Stimulated activated CD4-positive, alpha-beta T cell treated with anti-CD3 and anti-CD28 coated beads, Interleukin-1b, Interleukin-23, amount 100 ng/mL, for 1 hour (primary cell): ENCODE data around the gene RPL3.

ENCODE experiments used
- DNase-seq, 2 donors: peaks; one replicate each; pipeline ENCODE4 v3.0.0-alpha.2; 2020; ENCODE audit warnings: low read depth in 2 of 2

The RPL3 gene

GRCh38 chr22:39282645-39283321 is 36.6 kb downstream of the RPL3 start:
- DNase-seq, result no peak

- no peak for DNase-seq
Measured at GRCh38 chr22:39281126-39281525, 38.3 kb downstream of the RPL3 start.

- no peak for DNase-seq
Measured at GRCh38 chr22:39280250-39280649, 39.2 kb downstream of the RPL3 start.

- DNase-seq, result no peak
Measured at GRCh38 chr22:39279170-39279850, 40.1 kb downstream of the RPL3 start.

GRCh38 chr22:39278040-39278439 is 41.4 kb downstream of the RPL3 start:
- no peak for DNase-seq

- no peak for DNase-seq
Measured at GRCh38 chr22:39277142-39277607, 42.2 kb downstream of the RPL3 start.

GRCh38 chr22:39276440-39277141 is 42.8 kb downstream of the RPL3 start:
- DNase-seq, result no peak

GRCh38 chr22:39275814-39276439 is 43.5 kb downstream of the RPL3 start:
- DNase-seq, result no peak

GRCh38 chr22:39273950-39274887 is 45.2 kb downstream of the RPL3 start:
- DNase-seq, result no peak

- DNase-seq, result no peak
Measured at GRCh38 chr22:39270792-39271191, 48.6 kb downstream of the RPL3 start.

- DNase-seq, result no peak
Measured at GRCh38 chr22:39270280-39270679, 49.1 kb downstream of the RPL3 start.

- no peak for DNase-seq
Measured at GRCh38 chr22:39269095-39269790, 50.2 kb downstream of the RPL3 start.

GRCh38 chr22:39268645-39269044 is 50.8 kb downstream of the RPL3 start:
- no peak for DNase-seq

- no peak for DNase-seq
Measured at GRCh38 chr22:39267974-39268373, 51.4 kb downstream of the RPL3 start.

GRCh38 chr22:39266398-39267030 is 52.9 kb downstream of the RPL3 start:
- no peak for DNase-seq

GRCh38 chr22:39265143-39265886 is 54.1 kb downstream of the RPL3 start:
- no peak for DNase-seq

- DNase-seq, result no peak
Measured at GRCh38 chr22:39264349-39265038, 54.9 kb downstream of the RPL3 start.

- no peak for DNase-seq
Measured at GRCh38 chr22:39263626-39264348, 55.6 kb downstream of the RPL3 start.
